PC-3 (cell line): ENCODE data around the gene MTHFD1L.
"Not testable (repeated sequence)": the region's sequence is repeated elsewhere in the genome, so short reads cannot be mapped to it uniquely, and the experiment has no call there.

ENCODE experiments used
- EZH2 ChIP-seq: fragments of 300-600 bp; sonication (generic); IDR thresholded peaks from one replicate; pipeline ENCODE4 v1.6.1; 2017; ENCODE audit warnings: antibody characterized with exemption, mild to moderate bottlenecking, low read length; ENCODE audit not compliant: unreplicated experiment
- EZH2phosphoT487 ChIP-seq: fragments of 300-600 bp; sonication (generic); IDR thresholded peaks from 2 replicates; pipeline ENCODE4 v1.6.1; 2018; ENCODE audit warnings: mild to moderate bottlenecking, antibody characterized with exemption, low read length, borderline replicate concordance
- TF ChIP-seq, protein P1 (sequence below): fragments of 300-600 bp; sonication (generic); conservative IDR thresholded peaks from 2 replicates; pipeline ENCODE4 v1.5.1; 2017; ENCODE audit warnings: antibody characterized with exemption, low read depth, mild to moderate bottlenecking, low read length

DNA sequence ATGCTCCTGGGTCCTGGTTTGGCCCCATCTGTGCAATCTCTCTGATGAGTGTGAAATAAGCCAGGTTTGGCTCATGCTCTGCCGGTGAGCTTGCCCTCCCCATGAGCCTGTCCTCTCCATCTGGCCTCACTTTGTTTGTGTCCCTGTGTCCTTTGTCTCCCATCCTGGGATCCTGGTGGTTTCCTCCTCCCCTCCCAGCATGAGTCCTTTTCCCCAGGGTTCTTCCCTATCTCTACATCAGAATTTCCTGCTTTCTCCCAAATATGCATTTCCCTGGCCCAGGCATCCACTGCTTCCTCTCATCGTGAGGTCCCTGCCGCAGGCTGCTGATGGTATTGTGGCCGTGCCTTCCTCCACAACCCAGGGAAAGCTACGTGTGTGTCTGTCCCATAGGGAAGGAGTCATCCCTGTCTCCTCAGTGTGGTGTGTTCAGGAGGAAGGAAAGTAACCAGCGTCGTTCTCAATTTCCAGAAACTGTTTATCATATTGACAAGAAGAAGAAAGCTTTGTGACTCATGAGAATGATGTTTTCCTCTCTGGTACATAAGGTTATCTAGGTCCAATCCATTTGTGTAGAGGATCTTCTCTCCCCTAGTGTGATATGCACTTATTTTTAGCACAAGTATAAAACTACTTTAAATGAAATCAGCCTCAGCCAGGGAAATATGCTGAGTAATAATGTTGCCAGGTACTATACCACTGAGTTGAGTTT lies 180.2 kb downstream of the MTHFD1L start:
- TF ChIP-seq, protein P1, sequence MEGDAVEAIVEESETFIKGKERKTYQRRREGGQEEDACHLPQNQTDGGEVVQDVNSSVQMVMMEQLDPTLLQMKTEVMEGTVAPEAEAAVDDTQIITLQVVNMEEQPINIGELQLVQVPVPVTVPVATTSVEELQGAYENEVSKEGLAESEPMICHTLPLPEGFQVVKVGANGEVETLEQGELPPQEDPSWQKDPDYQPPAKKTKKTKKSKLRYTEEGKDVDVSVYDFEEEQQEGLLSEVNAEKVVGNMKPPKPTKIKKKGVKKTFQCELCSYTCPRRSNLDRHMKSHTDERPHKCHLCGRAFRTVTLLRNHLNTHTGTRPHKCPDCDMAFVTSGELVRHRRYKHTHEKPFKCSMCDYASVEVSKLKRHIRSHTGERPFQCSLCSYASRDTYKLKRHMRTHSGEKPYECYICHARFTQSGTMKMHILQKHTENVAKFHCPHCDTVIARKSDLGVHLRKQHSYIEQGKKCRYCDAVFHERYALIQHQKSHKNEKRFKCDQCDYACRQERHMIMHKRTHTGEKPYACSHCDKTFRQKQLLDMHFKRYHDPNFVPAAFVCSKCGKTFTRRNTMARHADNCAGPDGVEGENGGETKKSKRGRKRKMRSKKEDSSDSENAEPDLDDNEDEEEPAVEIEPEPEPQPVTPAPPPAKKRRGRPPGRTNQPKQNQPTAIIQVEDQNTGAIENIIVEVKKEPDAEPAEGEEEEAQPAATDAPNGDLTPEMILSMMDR = not testable (repeated sequence)
- not testable (repeated sequence) for TF ChIP-seq EZH2, EZH2phosphoT487
